Naive thymus-derived CD8-positive, alpha-beta T cell (primary cell): ENCODE measurements around the gene AGR2. TPM values are rescaled to one million over a fixed set of nuclear protein-coding genes. Genes with fewer than 3 reads are reported as not detected.
A peak's percentile ranks its signal among the peaks of the same experiment; 100 is the strongest.

ENCODE experiments used
- ATAC-seq, 2 donors: fragments of 150-1000 bp; cut with Tn5 transposase in 1 of 2; sonication (Bioruptor Pico), chemical (Tn5 transposase) in 1 of 2; 1 replicate in 1 of 2; 2 replicates in 1 of 2; pipeline ENCODE4 v1.10.0; 2021; ENCODE audit warnings: mild to moderate bottlenecking in 2 of 2, moderate library complexity in 2 of 2
- POLR2A ChIA-PET: fragments of 350-600 bp; sonication (Branson Sonifier 250); formaldehyde crosslinking; loops from one replicate; lab custom pipeline; 2021; ENCODE audit warnings: antibody characterized with exemption; lab: Charles Lee
- DNase-seq, 10 donors: peaks; one replicate each; pipeline versions ENCODE4 v3.0.0 to v3.0.0-alpha.2; 2020 to 2022
- H3K27ac Mint-ChIP-seq, 10 donors: one replicate each; pipeline ENCODE4 v1.8.0; 2020 to 2022; ENCODE audit warnings: mild to moderate bottlenecking in 10 of 10, mixed read lengths in 10 of 10, moderate library complexity in 4 of 10, inconsistent platforms in 1 of 10
- H3K27me3 Mint-ChIP-seq, 5 donors: one replicate each; pipeline ENCODE4 v1.8.0; 2021 to 2022; ENCODE audit warnings: mixed read lengths in 5 of 5
- H3K36me3 Mint-ChIP-seq, 3 donors: one replicate each; pipeline ENCODE4 v1.8.0; 2020 to 2022; ENCODE audit warnings: mixed read lengths in 3 of 3, mild to moderate bottlenecking in 2 of 3, inconsistent platforms in 1 of 3
- H3K4me1 Mint-ChIP-seq, 4 donors: one replicate each; pipeline ENCODE4 v1.8.0; 2021 to 2022; ENCODE audit warnings: mixed read lengths in 4 of 4
- H3K4me3 Mint-ChIP-seq, 10 donors: one replicate each; pipeline ENCODE4 v1.8.0; 2020 to 2022; ENCODE audit warnings: mild to moderate bottlenecking in 10 of 10, mixed read lengths in 10 of 10, moderate library complexity in 6 of 10, inconsistent platforms in 1 of 10
- H3K9me3 Mint-ChIP-seq, 9 donors: one replicate each; pipeline ENCODE4 v1.8.0; 2020 to 2022; ENCODE audit warnings: mixed read lengths in 9 of 9, mild to moderate bottlenecking in 3 of 9, inconsistent platforms in 1 of 9, moderate library complexity in 1 of 9
- polyA plus RNA-seq, 3 donors: library from polyadenylated mRNA; unstranded; fragments of 300-500 nt; fragmentation: Illumina TruSeq; gene quantifications; one replicate each; pipeline ENCODE4 v1.2.3, GENCODE V29; 2021
- total RNA-seq, 8 experiments: library from RNA in 2 of 8; stranded (reverse) in 2 of 8; gene quantifications; one replicate each; pipeline ENCODE4 v1.2.3 and lab custom pipeline; 2021 to 2026

The AGR2 gene
- total and polyA plus RNA-seq, 5 experiments from 2014 or later: not detected

DNA sequence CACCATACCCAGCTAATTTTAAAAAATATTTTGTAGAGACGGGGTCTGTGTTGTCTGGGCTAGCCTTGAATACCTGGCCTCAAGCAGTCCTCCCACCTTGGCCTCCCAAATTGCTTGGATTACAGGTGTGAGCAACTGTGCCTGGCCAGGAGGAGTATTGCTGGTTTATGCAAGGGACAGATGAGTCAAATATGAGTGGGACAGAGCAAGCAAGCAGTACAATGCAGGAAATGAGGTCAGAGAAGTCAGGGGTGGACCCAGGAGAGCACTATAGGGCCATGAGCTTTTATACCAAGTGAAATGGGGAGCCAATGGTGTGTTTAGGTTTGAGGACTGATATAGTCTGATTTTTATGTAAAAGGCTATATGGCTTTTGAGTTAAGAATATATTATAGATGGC lies 45.0 kb downstream of the AGR2 start:
- Mint-ChIP-seq H3K4me3 (no peak overlapping the region), H3K27me3 (peaks cover 5 to 23% (median 13%) of the 10 kb centered on the region in 5 donors), H3K27ac (peak overlapping the region in 2 of 10 donors; percentile 1 to 75), H3K36me3 (no peaks in the 10 kb centered on the region), H3K4me1 (peaks cover 2 to 57% (median 4%) of the 10 kb centered on the region in 4 donors), H3K9me3 (peaks cover 0 to 5% (median 0%) of the 10 kb centered on the region in 9 donors)
- DNase-seq: no peak
- POLR2A ChIA-PET: no interaction called here
- ATAC-seq: no peak

DNA sequence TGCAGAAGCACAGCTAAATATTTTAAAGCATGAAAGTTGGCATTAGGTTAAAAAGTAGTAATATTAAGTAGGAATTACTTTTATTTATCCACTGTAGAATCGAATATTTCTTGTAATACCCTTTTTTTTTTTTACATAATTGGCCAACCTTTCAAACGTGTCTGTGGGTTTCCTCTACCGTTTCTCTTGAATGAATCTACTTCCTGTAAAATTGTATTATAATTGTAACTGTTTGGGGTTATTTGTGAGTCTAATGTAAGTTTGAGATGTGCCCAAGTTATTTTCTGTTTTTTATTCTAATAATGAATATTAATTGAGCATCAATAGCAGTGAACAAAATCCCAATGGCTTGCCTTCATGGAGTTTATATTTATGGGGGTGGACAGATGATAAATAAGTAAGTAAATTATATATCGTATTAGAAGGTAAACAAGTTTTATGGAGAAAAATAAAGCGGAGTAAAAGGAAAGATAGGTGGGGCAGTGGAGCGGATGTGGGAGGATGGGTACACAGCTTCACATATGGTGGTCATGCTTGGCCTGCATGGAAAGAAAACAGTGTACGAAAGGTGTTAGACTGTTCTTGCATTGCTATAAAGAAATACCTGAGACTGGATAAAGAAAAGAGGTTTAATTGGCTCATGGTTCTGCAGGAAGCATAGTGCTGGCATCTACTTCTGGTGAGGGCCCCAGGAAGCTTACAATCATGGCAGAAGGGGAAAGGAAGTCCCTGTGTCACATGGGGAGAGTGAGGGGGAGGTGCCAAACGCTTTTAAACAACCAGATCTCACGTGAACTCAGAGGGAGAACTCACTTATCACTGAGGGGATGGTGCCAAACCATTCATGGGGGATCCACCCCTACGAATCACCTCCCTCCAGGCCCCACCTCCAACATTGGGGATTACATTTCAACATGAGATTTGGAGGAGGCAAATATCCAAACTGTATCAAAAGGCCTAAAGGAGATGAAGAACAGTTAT lies 45.9 kb downstream of the AGR2 start:
- ATAC-seq (no peak), DNase-seq (no peak)
- POLR2A ChIA-PET: no interaction called here
- Mint-ChIP-seq H3K9me3 (peaks cover 0 to 5% (median 0%) of the 10 kb centered on the region in 9 donors), H3K27ac (peak overlapping the region in 2 of 10 donors; percentile 19 to 75), H3K4me1 (peaks cover 9 to 65% (median 12%) of the 10 kb centered on the region in 4 donors), H3K27me3 (peaks cover 10 to 32% (median 21%) of the 10 kb centered on the region in 5 donors), H3K36me3 (no peaks in the 10 kb centered on the region), H3K4me3 (peak overlapping the region in 1 of 10 donors; percentile 65)

DNA sequence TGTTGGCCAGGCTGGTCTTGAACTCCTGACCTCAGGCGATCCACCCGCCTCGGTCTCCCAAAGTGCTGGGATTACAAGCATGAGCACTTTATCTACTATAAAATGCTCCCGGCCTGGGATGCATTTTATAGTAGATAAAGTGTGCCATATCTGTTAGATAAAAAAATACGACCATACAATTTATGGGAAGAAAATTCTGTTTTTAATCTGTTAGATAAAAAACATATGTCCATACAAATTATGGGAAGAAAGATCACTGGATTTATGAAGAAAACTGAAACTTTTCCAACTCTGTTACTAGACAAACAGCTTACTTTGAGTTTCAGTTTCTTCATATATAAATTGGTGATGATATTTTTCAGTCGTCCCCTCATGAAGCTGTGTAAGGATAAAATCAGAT lies 46.8 kb downstream of the AGR2 start:
- ATAC-seq (no peak), DNase-seq (no peak)
- no peak overlapping the region for H3K4me3 Mint-ChIP-seq
- peaks cover 9 to 68% (median 13%) of the 10 kb centered on the region in 4 donors for H3K4me1 Mint-ChIP-seq
- H3K27ac Mint-ChIP-seq: no peak overlapping the region
- peaks cover 0 to 5% (median 0%) of the 10 kb centered on the region in 9 donors for H3K9me3 Mint-ChIP-seq
- peaks cover 10 to 33% (median 21%) of the 10 kb centered on the region in 5 donors for H3K27me3 Mint-ChIP-seq
- POLR2A ChIA-PET: no interaction called here
- H3K36me3 Mint-ChIP-seq: no peaks in the 10 kb centered on the region

DNA sequence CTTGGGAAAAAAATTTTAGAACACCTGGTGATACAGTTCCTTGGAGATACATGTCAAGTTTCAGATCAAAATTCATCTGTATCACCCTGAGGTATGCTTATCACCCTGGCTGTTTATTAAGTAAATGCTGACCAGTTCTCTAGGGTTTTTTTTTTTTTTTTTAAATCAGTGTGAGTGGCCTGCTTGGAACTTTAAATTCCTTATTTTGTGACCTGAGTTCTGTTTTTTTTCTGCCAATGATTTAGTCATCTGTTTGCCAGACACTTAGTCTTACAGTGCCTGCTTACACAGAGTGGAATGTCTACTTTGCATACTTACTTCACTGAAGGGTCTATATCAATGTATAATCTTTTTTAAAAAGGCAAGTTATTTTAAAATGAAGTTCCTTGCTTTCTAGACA lies 49.4 kb downstream of the AGR2 start:
- DNase-seq: no peak
- Mint-ChIP-seq H3K4me3 (peak overlapping the region in 8 of 10 donors; percentile 20 to 93 (median 84)), H3K27ac (peak overlapping the region in 1 of 10 donors; percentile 59), H3K4me1 (peaks cover 9 to 53% (median 13%) of the 10 kb centered on the region in 4 donors), H3K27me3 (peaks cover 10 to 33% (median 25%) of the 10 kb centered on the region in 5 donors), H3K9me3 (peaks cover 0 to 5% (median 0%) of the 10 kb centered on the region in 9 donors), H3K36me3 (peaks cover 0 to 3% (median 0%) of the 10 kb centered on the region in 3 donors)
- no peak for ATAC-seq
- POLR2A ChIA-PET: no interaction called here

DNA sequence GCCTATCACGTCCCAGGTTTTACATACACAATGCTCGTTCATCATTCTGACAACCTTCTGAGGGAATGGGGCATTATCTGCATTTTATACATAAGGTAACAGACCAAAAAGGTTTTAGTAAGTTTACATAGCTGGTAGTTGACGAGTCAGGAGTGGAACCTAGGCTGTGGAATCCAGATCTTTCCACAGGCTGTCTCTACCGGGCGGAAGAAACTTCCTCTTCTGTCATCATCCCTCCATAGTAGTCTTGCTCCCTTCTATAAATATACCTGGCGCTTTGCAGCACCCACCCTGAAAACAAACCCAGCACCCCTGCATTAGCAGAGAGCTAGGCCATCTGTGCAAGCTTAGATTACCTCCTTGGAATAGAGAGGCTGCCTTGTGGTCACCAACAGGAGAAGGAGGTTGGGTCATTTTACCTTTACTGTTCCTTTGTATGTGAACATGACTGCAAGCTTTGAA lies 49.9 kb downstream of the AGR2 start:
- Mint-ChIP-seq H3K9me3 (peaks cover 0 to 5% (median 0%) of the 10 kb centered on the region in 9 donors), H3K4me1 (peaks cover 6 to 48% (median 13%) of the 10 kb centered on the region in 4 donors), H3K27ac (peak overlapping the region in 3 of 10 donors; percentile 44 to 89 (median 59)), H3K4me3 (peak overlapping the region; percentile 73 to 93 (median 86)), H3K36me3 (peaks cover 0 to 3% (median 0%) of the 10 kb centered on the region in 3 donors), H3K27me3 (peaks cover 10 to 33% (median 21%) of the 10 kb centered on the region in 5 donors)
- no peak for ATAC-seq
- POLR2A ChIA-PET: no interaction called here
- no peak for DNase-seq

DNA sequence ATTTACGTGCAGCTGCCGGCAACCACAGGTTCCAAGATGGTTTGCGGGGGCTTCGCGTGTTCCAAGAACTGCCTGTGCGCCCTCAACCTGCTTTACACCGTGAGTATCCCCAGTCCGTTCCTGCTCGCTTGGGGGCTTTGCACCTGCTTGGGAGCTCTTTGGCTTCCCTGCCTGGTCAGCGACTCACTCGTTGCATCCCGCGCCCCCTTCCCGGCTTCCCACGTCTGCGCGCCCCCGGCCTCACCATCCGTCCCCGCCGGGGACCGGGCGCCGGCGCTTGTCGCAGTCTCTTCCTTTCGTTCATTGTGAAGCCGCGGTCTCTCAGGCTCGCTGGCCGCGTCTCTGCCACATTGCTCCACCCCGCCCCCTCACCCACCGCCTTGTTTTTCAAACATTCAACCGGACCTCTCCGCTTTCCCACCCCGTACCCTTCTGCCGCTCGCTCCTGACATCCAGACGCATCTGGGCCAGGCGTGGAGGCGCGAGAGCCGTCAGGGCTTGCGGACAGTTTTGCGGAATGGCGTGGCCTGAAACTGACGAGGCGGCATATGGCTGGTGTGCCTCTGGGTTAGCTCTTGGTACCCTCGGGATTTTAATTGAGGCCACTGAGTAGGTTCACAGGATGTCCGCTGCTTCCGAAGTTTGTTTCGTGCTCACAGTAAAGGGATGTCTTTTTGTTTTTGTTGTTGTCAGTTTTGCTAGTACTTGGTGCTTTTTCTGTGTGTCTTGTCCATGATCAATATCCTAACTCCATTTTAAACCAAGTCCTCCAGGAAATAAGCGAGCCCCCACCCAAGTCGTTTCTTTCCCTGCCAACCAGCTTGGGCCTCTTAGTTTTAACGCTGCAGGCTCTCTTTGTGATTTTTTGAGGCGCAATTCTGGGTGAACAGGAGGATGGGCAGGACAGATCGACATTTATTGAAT lies 50.6 kb downstream of the AGR2 start:
- peaks cover 10 to 33% (median 21%) of the 10 kb centered on the region in 5 donors for H3K27me3 Mint-ChIP-seq
- peak overlapping the region in 4 of 10 donors; percentile 9 to 89 (median 52) for H3K27ac Mint-ChIP-seq
- POLR2A ChIA-PET: no interaction called here
- peak overlapping the region; percentile 73 to 93 (median 86) for H3K4me3 Mint-ChIP-seq
- H3K9me3 Mint-ChIP-seq: peaks cover 0 to 3% (median 0%) of the 10 kb centered on the region in 9 donors
- peak; percentile 36 to 38 for ATAC-seq
- DNase-seq: peak in 2 of 10 donors; percentile 5 to 6
- H3K4me1 Mint-ChIP-seq: peaks cover 6 to 44% (median 12%) of the 10 kb centered on the region in 4 donors
- H3K36me3 Mint-ChIP-seq: peaks cover 0 to 3% (median 0%) of the 10 kb centered on the region in 3 donors

DNA sequence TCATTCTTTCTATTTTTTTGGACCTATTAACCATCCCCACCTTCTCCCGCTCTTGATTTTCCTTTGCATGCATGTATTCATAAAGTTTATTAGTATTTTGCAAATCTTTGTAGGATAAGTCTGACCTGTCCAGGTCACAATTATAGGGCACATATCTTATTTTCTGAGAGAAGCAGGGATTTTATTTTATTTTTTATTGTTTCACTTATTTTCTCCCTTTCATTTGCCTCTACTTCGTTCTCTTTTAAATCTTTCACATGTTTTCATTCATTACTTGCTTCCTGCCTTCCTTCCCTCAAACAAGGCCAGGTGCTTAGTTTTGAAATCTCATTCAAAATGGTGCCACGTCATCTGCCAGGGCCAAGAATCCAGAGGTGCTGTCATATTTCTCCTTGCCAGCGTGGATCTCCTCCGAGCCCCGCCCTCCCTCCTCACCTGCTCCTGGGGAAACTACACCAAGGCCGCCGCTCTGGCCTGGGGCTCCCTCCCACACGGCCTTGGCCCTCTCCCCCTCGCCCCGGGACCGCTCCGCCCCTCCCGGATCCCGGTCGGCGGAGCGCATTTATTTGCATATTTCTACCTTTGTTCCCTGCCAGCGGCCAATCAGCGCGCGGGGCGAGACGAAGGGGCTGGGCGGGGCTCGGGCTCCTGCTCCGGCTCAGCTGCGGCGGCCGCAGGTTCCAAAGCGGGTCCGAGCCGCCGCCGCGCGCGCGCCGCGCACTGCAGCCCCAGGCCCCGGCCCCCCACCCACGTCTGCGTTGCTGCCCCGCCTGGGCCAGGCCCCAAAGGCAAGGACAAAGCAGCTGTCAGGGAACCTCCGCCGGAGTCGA lies 51.5 kb downstream of the AGR2 start, which contains the start of gene TSPAN13:
TSS of gene TSPAN13 (plus strand) at position 654 of the 830 bp plus-strand sequence. CDS start 213 bp downstream, outside the sequence.
- ATAC-seq (peak; percentile 68 to 89), DNase-seq (peak; percentile 3 to 69 (median 20))
- peaks cover 6 to 35% (median 12%) of the 10 kb centered on the region in 4 donors for H3K4me1 Mint-ChIP-seq
- H3K4me3 Mint-ChIP-seq: peak within 1 kb of the TSS; percentile 73 to 93 (median 86)
- peaks cover 0 to 3% (median 0%) of the 10 kb centered on the region in 3 donors for H3K36me3 Mint-ChIP-seq
- peak within 1 kb of the TSS in 5 of 10 donors; percentile 0 to 89 (median 13) for H3K27ac Mint-ChIP-seq
- H3K27me3 Mint-ChIP-seq: peaks cover 10 to 33% (median 21%) of the 10 kb centered on the region in 5 donors
- H3K9me3 Mint-ChIP-seq: no peaks in the 10 kb centered on the region
- POLR2A ChIA-PET: no interaction called here

DNA sequence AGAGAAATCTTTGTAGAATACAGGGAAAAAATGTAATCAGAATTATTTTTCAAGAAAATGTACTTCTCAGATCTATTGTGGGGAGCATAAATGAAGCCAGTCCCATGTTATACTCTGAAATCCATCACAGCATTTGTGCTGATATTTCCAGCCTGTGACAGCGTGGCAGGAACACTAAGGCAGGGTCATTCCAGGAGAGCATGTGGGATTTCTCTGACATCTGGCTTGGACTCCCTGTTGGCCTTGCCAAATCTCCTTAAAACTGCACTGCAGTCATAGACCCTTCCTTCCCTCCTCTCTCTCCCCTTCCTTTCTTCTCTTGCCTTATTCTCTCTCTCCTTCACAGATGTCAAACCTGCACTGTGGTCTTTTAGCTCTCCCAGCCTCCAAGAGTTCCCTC lies 57.7 kb downstream of the AGR2 start:
- POLR2A ChIA-PET: no interaction called here

DNA sequence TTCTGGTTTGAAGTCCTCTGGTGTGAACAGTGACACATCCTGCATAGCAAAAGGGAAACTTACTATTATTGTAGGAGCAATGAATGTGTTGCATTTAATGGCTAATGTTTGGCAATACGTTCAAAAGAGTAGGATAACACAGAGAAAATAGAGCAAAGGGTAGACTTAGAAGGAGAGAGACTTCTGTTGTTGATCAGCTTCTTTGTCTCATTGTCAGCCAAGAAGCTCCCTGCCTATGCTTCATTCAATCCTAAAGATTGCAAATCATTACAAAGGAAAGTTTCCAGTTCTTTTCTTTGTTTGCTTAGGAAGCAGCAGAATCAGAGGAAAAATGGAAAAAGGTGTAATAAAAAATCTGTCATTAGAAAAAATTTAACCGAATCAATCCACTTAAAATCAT lies 59.2 kb downstream of the AGR2 start:
- ATAC-seq (no peak), DNase-seq (no peak)
- H3K4me3 Mint-ChIP-seq: no peak overlapping the region
- POLR2A ChIA-PET: no interaction called here
- H3K36me3 Mint-ChIP-seq: no peaks in the 10 kb centered on the region
- H3K9me3 Mint-ChIP-seq: no peaks in the 10 kb centered on the region
- H3K27ac Mint-ChIP-seq: no peak overlapping the region
- no peaks in the 10 kb centered on the region for H3K4me1 Mint-ChIP-seq
- H3K27me3 Mint-ChIP-seq: peaks cover 0 to 8% (median 0%) of the 10 kb centered on the region in 5 donors

More for the DNA sequence above, 57.7 kb downstream of the AGR2 start:
- no peak overlapping the region for H3K27ac Mint-ChIP-seq
- no peak for ATAC-seq
- no peak for DNase-seq
- H3K36me3 Mint-ChIP-seq: peaks cover 0 to 3% (median 0%) of the 10 kb centered on the region in 3 donors
- no peaks in the 10 kb centered on the region for H3K4me1 Mint-ChIP-seq
- H3K9me3 Mint-ChIP-seq: no peaks in the 10 kb centered on the region
- peaks cover 0 to 14% (median 0%) of the 10 kb centered on the region in 5 donors for H3K27me3 Mint-ChIP-seq
- no peak overlapping the region for H3K4me3 Mint-ChIP-seq

DNA sequence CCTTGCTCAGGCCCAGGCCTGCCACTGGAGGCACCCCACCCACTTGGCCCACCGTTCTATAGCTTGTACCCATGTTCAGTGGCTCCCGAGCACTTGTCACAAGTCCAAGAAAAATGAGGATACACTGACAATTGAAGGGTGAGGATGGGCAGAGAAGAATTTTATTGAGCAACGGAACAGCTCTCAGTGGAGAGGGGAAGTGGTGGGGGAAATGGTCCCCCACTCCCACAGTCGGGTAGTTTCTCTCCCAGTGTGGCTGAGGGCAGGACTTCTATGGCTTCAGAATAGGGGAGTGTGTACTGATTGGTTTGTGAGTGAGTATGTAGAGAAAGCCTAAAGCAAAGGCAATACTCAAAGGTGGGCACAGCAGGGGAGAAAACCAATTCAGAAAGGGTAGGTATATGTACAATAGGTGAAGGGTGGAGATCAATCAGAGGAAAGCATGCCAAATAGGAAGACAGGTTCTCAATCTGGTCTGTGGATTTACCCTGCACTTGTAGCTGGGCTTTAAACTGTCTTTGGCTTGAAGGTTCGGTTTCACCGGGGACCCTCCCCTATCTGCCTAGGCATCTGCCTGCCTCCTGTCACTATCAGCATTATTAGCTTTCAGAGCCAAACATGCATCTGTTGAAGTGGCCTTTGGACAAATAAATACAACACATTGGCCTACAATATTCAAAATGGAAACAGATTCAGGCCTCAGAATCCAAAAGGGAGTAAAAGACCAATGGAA lies 60.1 kb downstream of the AGR2 start:
- H3K27me3 Mint-ChIP-seq: peaks cover 0 to 8% (median 0%) of the 10 kb centered on the region in 5 donors
- no peak for ATAC-seq
- no peaks in the 10 kb centered on the region for H3K9me3 Mint-ChIP-seq
- H3K4me1 Mint-ChIP-seq: no peaks in the 10 kb centered on the region
- DNase-seq: no peak
- POLR2A ChIA-PET: no interaction called here
- peak overlapping the region in 1 of 10 donors; percentile 76 for H3K27ac Mint-ChIP-seq
- H3K4me3 Mint-ChIP-seq: no peak overlapping the region
- H3K36me3 Mint-ChIP-seq: no peaks in the 10 kb centered on the region

DNA sequence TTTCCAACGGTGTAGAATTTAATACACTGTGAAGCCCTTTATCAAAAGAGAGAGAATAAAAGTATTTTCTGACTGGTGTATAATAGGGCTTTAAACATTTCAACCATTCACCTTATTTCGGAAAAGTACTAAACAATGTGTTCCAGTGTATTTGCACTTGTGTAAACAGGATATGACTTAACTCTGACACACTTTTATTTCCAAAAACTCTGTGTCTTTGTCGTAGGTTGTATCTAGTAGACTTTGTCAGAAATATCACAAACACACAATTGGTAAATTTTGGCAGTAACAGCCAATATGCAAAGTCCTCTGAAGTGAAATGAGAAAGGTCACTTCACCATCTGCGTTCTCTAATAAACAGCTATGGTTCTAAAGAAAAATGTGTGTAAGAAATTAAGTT lies 61.6 kb downstream of the AGR2 start:
- no peaks in the 10 kb centered on the region for H3K36me3 Mint-ChIP-seq

More for the DNA sequence above, 61.6 kb downstream of the AGR2 start:
- POLR2A ChIA-PET: no interaction called here
- Mint-ChIP-seq H3K27ac (no peak overlapping the region), H3K27me3 (peaks cover 0 to 8% (median 0%) of the 10 kb centered on the region in 5 donors), H3K9me3 (no peaks in the 10 kb centered on the region), H3K4me3 (no peak overlapping the region), H3K4me1 (no peaks in the 10 kb centered on the region)
- no peak for ATAC-seq
- no peak for DNase-seq
